Mucosa of descending colon (tissue), 3 donors: ENCODE measurements around the gene CEP152. TPM values are rescaled to one million over a fixed set of nuclear protein-coding genes. Genes with fewer than 3 reads are reported as not detected.
"Not testable (repeated sequence)": the region's sequence is repeated elsewhere in the genome, so short reads cannot be mapped to it uniquely, and the experiment has no call there.

Experiments
- ATAC-seq: fragments of 200-7000 bp; cut with Tn5 transposase; one replicate; pipeline ENCODE4 v1.9.1; 2020; ENCODE audit warnings: mild to moderate bottlenecking, moderate library complexity
- DNase-seq, 3 donors: peaks; one replicate each; pipeline ENCODE4 v3.0.0-alpha.2; 2020
- H3K36me3 ChIP-seq: fragments of 200-600 bp; one replicate; pipeline ENCODE4 v1.8.0; 2021; ENCODE audit warnings: low read depth, mild to moderate bottlenecking
- H3K4me1 ChIP-seq: fragments of 200-600 bp; one replicate; pipeline ENCODE4 v1.8.0; 2021; ENCODE audit warnings: low read depth, mild to moderate bottlenecking
- H3K4me3 ChIP-seq: fragments of 200-600 bp; one replicate; pipeline ENCODE4 v1.8.0; 2021; ENCODE audit warnings: mild to moderate bottlenecking
- H3K9me3 ChIP-seq: fragments of 200-600 bp; one replicate; pipeline ENCODE4 v1.8.0; 2021; ENCODE audit warnings: mild to moderate bottlenecking
- intact Hi-C, 2 donors: fragments of 100-400 bp; cut with DNase I in 1 of 2; cut with micrococcal nuclease in 1 of 2; formaldehyde crosslinking; loops; one replicate each; pipeline versions ENCODE4 v1.11.0 to v1.11.1; 2022; cut with DNase I, micrococcal nuclease
- total RNA-seq, 3 donors: library from RNA; stranded (reverse); fragmentation: NEBNext Ultra II Directional in 2 of 3; extraction: Animal tissue kit (Norgen Biotek cat#: 25700) in 2 of 3; gene quantifications; one replicate each; pipeline versions ENCODE4 v1.2.1 to v1.2.4, GENCODE V29; 2021 to 2023
- TF ChIP-seq, protein P1 (sequence below): fragments of 200-600 bp; IDR thresholded peaks from one replicate; pipeline ENCODE4 v1.8.0; 2022; ENCODE audit warnings: antibody characterized with exemption, mild to moderate bottlenecking
- donor health status: DM: no; HTN: no; CAD: no; lungs with moderate emphysema.
- donor health status: DM: no; HTN: no; CAD: no.
- donor health status: DM: no; HTN: yes; CAD: no.

Gene CEP152
- total RNA-seq, 3 donors from 2014 or later = 7.0 to 9.4 (median 7.8) TPM

DNA sequence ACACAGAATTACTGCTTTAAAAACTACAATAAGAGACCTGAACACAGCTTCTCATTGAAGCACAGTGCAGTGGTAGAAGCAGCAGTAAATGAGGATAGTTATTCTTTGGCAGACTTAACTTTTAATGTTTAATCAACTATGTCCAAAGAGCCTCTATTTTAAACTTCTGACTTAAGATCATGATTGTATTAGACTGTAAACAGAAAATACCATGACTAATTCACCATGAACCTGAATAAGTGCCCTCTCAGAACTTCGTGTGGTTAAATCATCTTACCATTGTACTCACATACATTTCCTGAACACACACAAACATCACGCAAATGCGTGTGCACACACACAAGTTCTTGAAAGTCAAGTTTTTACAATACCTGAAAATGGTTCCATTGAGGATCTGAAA, 13.9 kb downstream of the CEP152 start:
- Histone ChIP-seq H3K36me3 (no peaks in the 10 kb centered on the region), H3K4me3 (no peak overlapping the region), H3K9me3 (no peaks in the 10 kb centered on the region), H3K4me1 (no peaks in the 10 kb centered on the region)
- DNase-seq (no peak), ATAC-seq (no peak)
- TF ChIP-seq, protein P1, sequence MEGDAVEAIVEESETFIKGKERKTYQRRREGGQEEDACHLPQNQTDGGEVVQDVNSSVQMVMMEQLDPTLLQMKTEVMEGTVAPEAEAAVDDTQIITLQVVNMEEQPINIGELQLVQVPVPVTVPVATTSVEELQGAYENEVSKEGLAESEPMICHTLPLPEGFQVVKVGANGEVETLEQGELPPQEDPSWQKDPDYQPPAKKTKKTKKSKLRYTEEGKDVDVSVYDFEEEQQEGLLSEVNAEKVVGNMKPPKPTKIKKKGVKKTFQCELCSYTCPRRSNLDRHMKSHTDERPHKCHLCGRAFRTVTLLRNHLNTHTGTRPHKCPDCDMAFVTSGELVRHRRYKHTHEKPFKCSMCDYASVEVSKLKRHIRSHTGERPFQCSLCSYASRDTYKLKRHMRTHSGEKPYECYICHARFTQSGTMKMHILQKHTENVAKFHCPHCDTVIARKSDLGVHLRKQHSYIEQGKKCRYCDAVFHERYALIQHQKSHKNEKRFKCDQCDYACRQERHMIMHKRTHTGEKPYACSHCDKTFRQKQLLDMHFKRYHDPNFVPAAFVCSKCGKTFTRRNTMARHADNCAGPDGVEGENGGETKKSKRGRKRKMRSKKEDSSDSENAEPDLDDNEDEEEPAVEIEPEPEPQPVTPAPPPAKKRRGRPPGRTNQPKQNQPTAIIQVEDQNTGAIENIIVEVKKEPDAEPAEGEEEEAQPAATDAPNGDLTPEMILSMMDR = no peak
- intact Hi-C loops = no loop called here

DNA sequence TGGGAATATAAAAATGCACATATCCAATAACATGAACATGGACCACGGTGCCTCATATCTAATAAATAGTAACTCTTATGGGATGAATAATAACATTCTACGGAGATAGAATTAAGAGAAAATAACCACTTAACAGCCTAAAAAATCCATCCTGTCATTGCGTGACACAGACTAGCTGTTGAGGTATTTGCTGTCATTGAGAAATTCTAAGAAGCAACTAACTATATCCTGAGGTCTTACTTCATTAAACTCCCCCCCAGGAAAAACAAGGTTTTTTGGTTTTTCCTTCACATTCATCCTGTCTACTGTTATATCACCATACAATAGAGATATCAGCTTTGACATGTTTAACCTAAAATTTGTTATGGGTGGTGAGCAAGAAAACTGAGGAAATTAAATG, 14.3 kb downstream of the CEP152 start:
- no peaks in the 10 kb centered on the region for H3K36me3 ChIP-seq
- H3K9me3 ChIP-seq = no peaks in the 10 kb centered on the region
- no peak for DNase-seq
- TF ChIP-seq, protein P1 = no peak
- intact Hi-C loops = no loop called here
- ATAC-seq = no peak
- no peaks in the 10 kb centered on the region for H3K4me1 ChIP-seq
- H3K4me3 ChIP-seq = no peak overlapping the region

DNA sequence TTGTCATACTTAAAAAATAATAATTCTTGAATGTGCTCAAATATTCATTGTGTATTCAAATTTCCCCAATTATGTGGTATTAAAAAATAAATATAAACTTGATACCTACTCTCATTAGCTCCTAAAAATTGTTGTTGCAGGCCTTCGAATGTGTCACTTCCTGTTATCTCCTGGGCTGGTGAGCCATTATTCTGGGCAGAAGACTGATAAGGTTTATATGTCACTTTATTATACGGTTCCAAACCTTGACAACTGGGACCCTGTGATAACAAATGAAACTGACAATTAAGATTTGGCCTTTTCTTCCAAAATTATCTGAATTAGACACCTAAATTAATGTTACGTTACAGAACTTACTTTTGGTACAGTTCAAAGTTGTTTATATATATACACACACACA, 15.0 kb downstream of the CEP152 start:
- TF ChIP-seq, protein P1 = no peak
- ATAC-seq (no peak), DNase-seq (no peak)
- intact Hi-C loops = no loop called here
- H3K36me3 ChIP-seq = no peaks in the 10 kb centered on the region
- no peaks in the 10 kb centered on the region for H3K4me1 ChIP-seq
- no peaks in the 10 kb centered on the region for H3K9me3 ChIP-seq
- no peak overlapping the region for H3K4me3 ChIP-seq

DNA sequence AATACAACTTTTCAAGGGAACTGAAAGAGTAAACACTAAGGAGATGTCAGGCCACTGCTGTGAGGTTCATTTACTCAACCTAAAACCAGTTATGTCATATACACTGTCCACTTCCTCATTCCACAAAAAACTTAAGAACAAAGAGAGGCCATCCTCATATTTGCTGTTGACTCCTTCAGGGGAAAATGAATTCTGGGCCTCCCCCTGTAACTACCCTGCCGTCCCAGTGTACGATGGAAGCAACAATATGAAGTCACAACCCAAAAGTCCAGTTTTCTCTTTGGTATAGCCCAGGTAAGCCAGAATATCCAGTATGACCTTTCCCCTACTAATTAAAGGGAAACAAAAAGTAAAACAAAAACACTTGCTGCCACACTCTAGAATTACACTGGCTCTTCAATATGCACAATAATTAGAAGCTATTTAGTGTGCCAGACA, 16.2 kb downstream of the CEP152 start:
- intact Hi-C loops = no loop called here
- Histone ChIP-seq H3K9me3 (no peaks in the 10 kb centered on the region), H3K4me3 (no peak overlapping the region), H3K4me1 (no peaks in the 10 kb centered on the region), H3K36me3 (no peaks in the 10 kb centered on the region)
- peak; percentile 76 for ATAC-seq
- TF ChIP-seq, protein P1 = no peak
- no peak for DNase-seq

DNA sequence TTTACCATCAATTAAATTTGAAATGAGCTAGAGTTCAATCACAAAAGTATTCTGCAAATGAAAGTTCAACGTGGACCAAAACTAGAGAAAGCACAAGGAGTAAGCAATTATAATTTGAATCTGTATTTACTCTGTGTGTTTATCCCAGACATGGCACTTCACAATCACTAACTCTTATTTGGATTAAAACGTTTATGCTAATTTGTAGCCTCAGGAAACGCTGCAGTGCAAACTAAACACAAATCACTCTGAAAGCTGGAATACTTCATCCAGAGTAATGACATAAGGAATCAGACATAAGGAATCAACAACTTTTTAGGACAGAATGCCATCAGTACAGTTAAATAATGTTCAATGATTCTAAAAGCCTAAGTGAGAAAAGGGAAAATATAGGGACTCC, 18.5 kb downstream of the CEP152 start:
- no peaks in the 10 kb centered on the region for H3K4me1 ChIP-seq
- no peak overlapping the region for H3K4me3 ChIP-seq
- no peaks in the 10 kb centered on the region for H3K9me3 ChIP-seq
- intact Hi-C loops = no loop called here
- TF ChIP-seq, protein P1 = no peak
- DNase-seq (no peak), ATAC-seq (no peak)
- H3K36me3 ChIP-seq = no peaks in the 10 kb centered on the region

DNA sequence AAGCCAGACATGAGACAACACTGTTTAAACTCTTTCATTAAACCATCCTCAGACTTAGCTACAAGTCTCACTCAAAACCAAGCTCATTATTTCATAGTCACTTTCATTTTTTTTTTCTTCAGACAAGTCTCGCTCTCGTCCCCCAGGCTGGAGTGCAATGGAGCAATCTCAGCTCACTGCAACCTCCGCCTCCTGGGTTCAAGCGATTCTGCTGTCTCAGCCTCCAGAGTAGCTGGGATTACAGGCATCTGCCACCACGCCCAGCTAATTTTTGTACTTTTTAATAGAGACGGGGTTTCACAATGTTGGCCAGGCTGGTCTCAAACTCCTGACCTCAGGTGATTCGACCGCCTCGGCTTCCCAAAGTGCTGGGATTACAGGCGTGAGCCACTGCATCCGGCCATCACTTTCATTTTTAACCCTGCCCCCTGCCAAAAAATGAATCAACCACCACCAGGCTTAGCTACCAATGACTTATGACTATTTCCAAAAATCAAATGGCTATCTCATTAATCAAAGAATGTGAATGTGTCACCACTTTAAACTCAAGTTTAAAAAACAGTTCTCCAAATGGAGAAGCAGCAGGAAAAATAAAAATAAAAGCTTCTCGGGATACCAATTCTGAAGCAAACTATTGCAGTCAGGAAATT, 20.3 kb downstream of the CEP152 start:
- H3K36me3 ChIP-seq, intact Hi-C loops, H3K4me1 ChIP-seq, H3K4me3 ChIP-seq, H3K9me3 ChIP-seq, ATAC-seq, DNase-seq: not testable (repeated sequence)
